ENCODE results near the gene C1QB. TPM values are rescaled to one million over a fixed set of nuclear protein-coding genes. Genes with fewer than 3 reads are reported as not detected.

Gene C1QB
- total and polyA plus RNA-seq, 2 of the 4 experiments (the other 2 are of a cell fraction), result not detected

- H4K20me1 ChIP-seq (ENCODE audit: insufficient read depth, low read length), result peaks cover 4% of the 10 kb centered on the region; the same call in 1 of the 2 replicates
- peaks cover 30% of the 10 kb centered on the region for H3K27me3 ChIP-seq (ENCODE audit: control insufficient read depth, insufficient read depth, low read length)
- H3K27ac ChIP-seq (ENCODE audit: insufficient read depth, low read length), result no peak overlapping the region
- no peak overlapping the region for H3K56ac ChIP-seq (ENCODE audit: extremely low read depth, insufficient read depth, low read length)
- no peak overlapping the region for H4K5ac ChIP-seq (ENCODE audit: low read depth, low read length)
- H3K14ac ChIP-seq (replicated peaks; ENCODE audit: low read depth, low read length), result no peak overlapping the region
- no peak overlapping the region for H2AK9ac ChIP-seq (replicated peaks; ENCODE audit: low read depth, low read length, poor library complexity)
- H3K4me3 ChIP-seq (ENCODE audit: insufficient read depth, low read depth, low read length), result no peak overlapping the region
- in situ Hi-C loops (cut with MboI; ENCODE audit: low sequenced_read_pairs), result no loop called here
- H3K4ac ChIP-seq (ENCODE audit: low read depth, low read length), result no peak overlapping the region
- no peaks in the 10 kb centered on the region; the same call in 1 of the 2 replicates for H3K9me1 ChIP-seq (ENCODE audit: insufficient read depth, low read length)
- H4K91ac ChIP-seq (ENCODE audit: insufficient read depth, low read depth, low read length), result no peak overlapping the region
- peak; percentile 81 for ATAC-seq (ENCODE audit: low read depth)
- no peaks in the 10 kb centered on the region for H3K4me1 ChIP-seq (ENCODE audit: control insufficient read depth, insufficient read depth, low read length)
- no peak overlapping the region for H2AK5ac ChIP-seq (ENCODE audit: low read depth, low read length)
- no peak overlapping the region for H3K9ac ChIP-seq (ENCODE audit: low read depth, low read length)
- BruUV-seq (replicated peaks), result no TSS peak
- H2BK20ac ChIP-seq (ENCODE audit: low read depth, low read length), result no peak overlapping the region
- no peak overlapping the region for H2BK120ac ChIP-seq (ENCODE audit: low read depth, low read length)
- dilution Hi-C loops (cut with HindIII; ENCODE audit: low sequenced_read_pairs, unreplicated experiment), result no loop called here
- no peak overlapping the region for H4K8ac ChIP-seq (ENCODE audit: low read depth in 2 of 2, low read length in 2 of 2)
- intact Hi-C loops (cut with micrococcal nuclease), result no loop called here
- WGBS, 2 experiments (ENCODE audit: extremely low coverage in 2 of 2, insufficient read length in 1 of 2), result 10% methylated on average over 2 of the region's 7 CpGs; no CpG with 5 or more reads in 1 of the 2 experiments
- no peak overlapping the region for H2AFZ ChIP-seq (replicated peaks; ENCODE audit: low read length, poor library complexity)
- no peak overlapping the region for H2BK5ac ChIP-seq (ENCODE audit: low read depth, low read length, poor library complexity, severe bottlenecking)
- peak; percentile 56 for DNase-seq
- H3K4me2 ChIP-seq (ENCODE audit: low read depth, low read length), result no peak overlapping the region
- ChIA-PET POLR2A (ENCODE audit: unreplicated experiment) (no interaction called here), CTCF (no interaction called here)
- H3K79me1 ChIP-seq (ENCODE audit: low read depth in 1 of 2, low read length in 2 of 2), result no peaks in the 10 kb centered on the region
- TF ChIP-seq USF2 (IDR thresholded peaks at IDR 0.05; ENCODE audit: low read depth, low read length) (no peak), MXI1 (IDR thresholded peaks at IDR 0.05; ENCODE audit: borderline replicate concordance, low read depth, low read length) (no peak), ELK1 (IDR thresholded peaks at IDR 0.05; ENCODE audit: borderline replicate concordance, low read depth, low read length) (no peak), NFE2L2 (IDR thresholded peaks at IDR 0.05; ENCODE audit: low read depth, low read length) (no peak), CHD1 (IDR thresholded peaks at IDR 0.05; ENCODE audit: low read depth, low read length) (no peak), RCOR1 (IDR thresholded peaks at IDR 0.05; ENCODE audit: insufficient replicate concordance, low read length) (no peak), RAD21 (IDR thresholded peaks at IDR 0.05; ENCODE audit: low read length) (no peak)
- H3K36me3 ChIP-seq (ENCODE audit: control insufficient read depth, insufficient read depth, low read length), result no peaks in the 10 kb centered on the region
- no peak overlapping the region for H3K23ac ChIP-seq (ENCODE audit: low read depth, low read length)
- H3K18ac ChIP-seq (ENCODE audit: low read depth, low read length), result no peak overlapping the region
- no peak overlapping the region for H2BK15ac ChIP-seq (ENCODE audit: low read depth, low read length)
- no peaks in the 10 kb centered on the region for H3K9me3 ChIP-seq (ENCODE audit: control insufficient read depth, insufficient read depth, low read length)
These were observed 41.5 kb upstream of the C1QB start for GRCh38 chr1:22611530-22611947.
